ENCODE data around the gene PRR5L.

DNA sequence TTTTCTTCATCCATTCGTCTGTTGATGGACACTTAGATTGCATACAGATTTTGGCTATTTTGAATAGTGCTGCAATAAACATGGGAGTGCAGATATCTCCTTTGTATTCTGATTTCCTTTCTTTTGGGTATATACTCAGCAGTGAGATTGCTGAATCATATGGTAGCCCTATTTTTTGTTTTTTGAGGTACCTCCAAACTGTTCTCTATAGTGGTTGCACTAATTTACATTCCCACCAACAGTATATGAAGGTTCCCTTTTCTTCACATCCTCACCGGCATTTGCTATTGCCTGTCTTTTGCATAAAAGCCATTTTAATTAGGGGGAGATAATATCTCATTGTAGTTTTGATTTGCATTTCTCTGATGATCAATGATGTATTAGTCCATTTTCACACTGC, 96.1 kb downstream of the PRR5L start:
- TF ChIP-seq, protein P1, sequence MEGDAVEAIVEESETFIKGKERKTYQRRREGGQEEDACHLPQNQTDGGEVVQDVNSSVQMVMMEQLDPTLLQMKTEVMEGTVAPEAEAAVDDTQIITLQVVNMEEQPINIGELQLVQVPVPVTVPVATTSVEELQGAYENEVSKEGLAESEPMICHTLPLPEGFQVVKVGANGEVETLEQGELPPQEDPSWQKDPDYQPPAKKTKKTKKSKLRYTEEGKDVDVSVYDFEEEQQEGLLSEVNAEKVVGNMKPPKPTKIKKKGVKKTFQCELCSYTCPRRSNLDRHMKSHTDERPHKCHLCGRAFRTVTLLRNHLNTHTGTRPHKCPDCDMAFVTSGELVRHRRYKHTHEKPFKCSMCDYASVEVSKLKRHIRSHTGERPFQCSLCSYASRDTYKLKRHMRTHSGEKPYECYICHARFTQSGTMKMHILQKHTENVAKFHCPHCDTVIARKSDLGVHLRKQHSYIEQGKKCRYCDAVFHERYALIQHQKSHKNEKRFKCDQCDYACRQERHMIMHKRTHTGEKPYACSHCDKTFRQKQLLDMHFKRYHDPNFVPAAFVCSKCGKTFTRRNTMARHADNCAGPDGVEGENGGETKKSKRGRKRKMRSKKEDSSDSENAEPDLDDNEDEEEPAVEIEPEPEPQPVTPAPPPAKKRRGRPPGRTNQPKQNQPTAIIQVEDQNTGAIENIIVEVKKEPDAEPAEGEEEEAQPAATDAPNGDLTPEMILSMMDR (IDR thresholded peaks at IDR 0.05) = no peak
- no peak for TF ChIP-seq POLR2AphosphoS5 (IDR thresholded peaks at IDR 0.05)
